Measurements from ENCODE around the gene PLEKHG2. TPM values are rescaled to one million over a fixed set of nuclear protein-coding genes. Genes with fewer than 3 reads are reported as not detected.

PLEKHG2 gene
- total and polyA plus RNA-seq, 4 donors = 2.1 to 4.5 (median 3.0) TPM

DNA sequence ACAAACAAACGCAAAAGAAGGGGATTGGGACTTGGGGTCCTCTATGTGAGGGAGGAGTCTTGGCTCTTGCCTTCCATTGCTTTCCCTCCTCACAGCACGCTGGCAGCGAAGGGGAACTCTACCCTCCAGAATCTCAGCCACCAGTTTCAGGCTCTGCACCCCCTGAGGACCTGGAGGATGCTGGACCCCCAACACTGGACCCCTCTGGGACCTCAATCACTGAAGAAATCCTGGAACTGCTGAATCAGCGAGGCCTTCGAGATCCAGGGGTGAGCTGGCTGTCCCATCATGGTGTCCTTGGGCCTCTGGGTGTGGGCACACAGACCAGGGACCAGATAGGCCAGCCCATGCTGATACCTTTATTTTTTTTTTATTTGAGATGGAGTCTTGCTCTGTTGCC, 9.6 kb downstream of the PLEKHG2 start:
- no peaks in the 10 kb centered on the region for H3K27me3 ChIP-seq (ENCODE audit: control insufficient read depth in 4 of 4, insufficient read depth in 4 of 4, low read length in 3 of 4)

DNA sequence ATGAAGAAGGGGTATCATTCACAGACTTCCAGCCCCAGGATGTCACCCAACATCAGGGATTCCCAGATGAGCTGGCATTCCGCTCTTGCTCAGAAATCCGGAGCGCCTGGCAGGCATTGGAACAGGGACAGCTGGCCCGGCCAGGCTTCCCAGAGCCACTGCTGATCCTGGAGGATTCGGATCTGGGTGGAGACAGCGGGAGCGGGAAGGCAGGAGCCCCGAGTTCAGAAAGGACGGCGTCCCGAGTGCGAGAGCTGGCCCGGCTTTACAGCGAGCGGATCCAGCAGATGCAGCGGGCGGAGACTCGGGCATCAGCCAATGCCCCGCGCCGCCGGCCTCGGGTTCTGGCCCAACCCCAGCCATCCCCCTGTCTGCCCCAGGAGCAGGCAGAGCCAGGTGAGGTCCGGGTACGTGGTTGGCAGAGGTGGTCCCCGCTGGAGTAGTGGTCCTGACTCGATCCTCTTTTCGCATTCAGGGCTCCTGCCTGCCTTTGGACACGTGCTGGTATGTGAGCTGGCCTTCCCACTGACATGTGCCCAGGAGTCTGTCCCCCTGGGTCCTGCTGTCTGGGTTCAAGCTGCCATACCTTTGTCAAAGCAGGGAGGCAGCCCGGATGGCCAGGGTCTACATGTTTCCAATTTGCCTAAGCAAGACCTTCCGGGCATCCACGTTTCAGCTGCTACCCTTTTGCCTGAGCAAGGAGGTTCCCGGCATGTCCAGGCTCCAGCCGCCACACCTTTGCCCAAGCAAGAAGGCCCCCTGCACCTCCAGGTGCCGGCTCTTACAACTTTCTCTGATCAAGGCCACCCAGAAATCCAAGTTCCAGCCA, 11.0 kb downstream of the PLEKHG2 start:
- no peaks in the 10 kb centered on the region for H3K27me3 ChIP-seq (ENCODE audit: control insufficient read depth in 4 of 4, insufficient read depth in 4 of 4, low read length in 3 of 4)
- H3K36me3 ChIP-seq (ENCODE audit: control insufficient read depth in 4 of 4, insufficient read depth in 3 of 4, low read depth in 1 of 4, low read length in 3 of 4) = peaks cover 0 to 2% (median 0%) of the 10 kb centered on the region in 4 donors
- no peak for DNase-seq (ENCODE audit: low spot score)
- TF ChIP-seq, protein P1, sequence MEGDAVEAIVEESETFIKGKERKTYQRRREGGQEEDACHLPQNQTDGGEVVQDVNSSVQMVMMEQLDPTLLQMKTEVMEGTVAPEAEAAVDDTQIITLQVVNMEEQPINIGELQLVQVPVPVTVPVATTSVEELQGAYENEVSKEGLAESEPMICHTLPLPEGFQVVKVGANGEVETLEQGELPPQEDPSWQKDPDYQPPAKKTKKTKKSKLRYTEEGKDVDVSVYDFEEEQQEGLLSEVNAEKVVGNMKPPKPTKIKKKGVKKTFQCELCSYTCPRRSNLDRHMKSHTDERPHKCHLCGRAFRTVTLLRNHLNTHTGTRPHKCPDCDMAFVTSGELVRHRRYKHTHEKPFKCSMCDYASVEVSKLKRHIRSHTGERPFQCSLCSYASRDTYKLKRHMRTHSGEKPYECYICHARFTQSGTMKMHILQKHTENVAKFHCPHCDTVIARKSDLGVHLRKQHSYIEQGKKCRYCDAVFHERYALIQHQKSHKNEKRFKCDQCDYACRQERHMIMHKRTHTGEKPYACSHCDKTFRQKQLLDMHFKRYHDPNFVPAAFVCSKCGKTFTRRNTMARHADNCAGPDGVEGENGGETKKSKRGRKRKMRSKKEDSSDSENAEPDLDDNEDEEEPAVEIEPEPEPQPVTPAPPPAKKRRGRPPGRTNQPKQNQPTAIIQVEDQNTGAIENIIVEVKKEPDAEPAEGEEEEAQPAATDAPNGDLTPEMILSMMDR (IDR thresholded peaks at IDR 0.05; ENCODE audit: low read depth, low read length, missing input control) = no peak
- no peak for TF ChIP-seq FOXA2 (IDR thresholded peaks at IDR 0.05)
- no peak for TF ChIP-seq TAF1 (conservative IDR thresholded peaks at IDR 0.05)
- TF ChIP-seq HNF4A (conservative IDR thresholded peaks at IDR 0.05) = no peak
- TF ChIP-seq GABPA (IDR thresholded peaks at IDR 0.05 in 1 of 2, conservative IDR thresholded peaks at IDR 0.05 in 1 of 2) = no peak
- TF ChIP-seq SP1 (IDR thresholded peaks at IDR 0.05) = no peak
- TF ChIP-seq HNF4G (IDR thresholded peaks at IDR 0.05) = no peak
- TF ChIP-seq FOXA1 (IDR thresholded peaks at IDR 0.05) = no peak
- TF ChIP-seq ZBTB33 (IDR thresholded peaks at IDR 0.05) = no peak
- no peak for TF ChIP-seq RAD21 (IDR thresholded peaks at IDR 0.05)
- no peak for TF ChIP-seq MAX (IDR thresholded peaks at IDR 0.05)
- no peak for TF ChIP-seq ATF3 (IDR thresholded peaks at IDR 0.05)

More for the DNA sequence above, 9.6 kb downstream of the PLEKHG2 start:
- Histone ChIP-seq H3K9me3 (ENCODE audit: control insufficient read depth in 4 of 4, low read length in 3 of 4) (no peaks in the 10 kb centered on the region), H3K9ac (ENCODE audit: low read depth in 1 of 2, low read length in 2 of 2) (no peak overlapping the region), H3K27ac (ENCODE audit: low read depth in 1 of 2, low read length in 2 of 2) (no peak overlapping the region), H3K4me1 (ENCODE audit: control insufficient read depth in 4 of 4, insufficient read depth in 4 of 4, low read length in 3 of 4) (no peaks in the 10 kb centered on the region), H3K4me3 (ENCODE audit: low read depth in 1 of 3, low read length in 3 of 3) (no peak overlapping the region), H3K36me3 (ENCODE audit: control insufficient read depth in 4 of 4, insufficient read depth in 3 of 4, low read depth in 1 of 4, low read length in 3 of 4) (peaks cover 0 to 2% (median 0%) of the 10 kb centered on the region in 4 donors)
- 97% methylated on average over 5 of the region's 5 CpGs for WGBS
- DNase-seq (ENCODE audit: low spot score) = no peak
- TF ChIP-seq ATF3 (IDR thresholded peaks at IDR 0.05) (no peak), MAX (IDR thresholded peaks at IDR 0.05) (no peak), FOXA1 (IDR thresholded peaks at IDR 0.05) (no peak), ZBTB33 (IDR thresholded peaks at IDR 0.05) (no peak), RXRA (IDR thresholded peaks at IDR 0.05) (no peak), TAF1 (conservative IDR thresholded peaks at IDR 0.05) (no peak), JUND (IDR thresholded peaks at IDR 0.05) (no peak), SP1 (IDR thresholded peaks at IDR 0.05) (no peak), GABPA (IDR thresholded peaks at IDR 0.05 in 1 of 2, conservative IDR thresholded peaks at IDR 0.05 in 1 of 2) (no peak), EGR1 (IDR thresholded peaks at IDR 0.05; ENCODE audit: low read depth in 2 of 2) (no peak), HNF4A (conservative IDR thresholded peaks at IDR 0.05) (no peak), FOXA2 (IDR thresholded peaks at IDR 0.05) (no peak)
- TF ChIP-seq, protein P1 (IDR thresholded peaks at IDR 0.05; ENCODE audit: low read depth, low read length, missing input control) = no peak

More for the DNA sequence above, 11.0 kb downstream of the PLEKHG2 start:
- Histone ChIP-seq H3K4me1 (ENCODE audit: control insufficient read depth in 4 of 4, insufficient read depth in 4 of 4, low read length in 3 of 4) (no peaks in the 10 kb centered on the region), H3K9ac (ENCODE audit: low read depth in 1 of 2, low read length in 2 of 2) (no peak overlapping the region), H3K4me3 (ENCODE audit: low read depth in 1 of 3, low read length in 3 of 3) (no peak overlapping the region), H3K27ac (ENCODE audit: low read depth in 1 of 2, low read length in 2 of 2) (no peak overlapping the region), H3K9me3 (ENCODE audit: control insufficient read depth in 4 of 4, low read length in 3 of 4) (no peaks in the 10 kb centered on the region)
- WGBS = 94% methylated on average over 35 of the region's 35 CpGs
